Vagina (tissue), 2 donors: Measurements from ENCODE around the gene NAGPA. TPM values are rescaled to one million over a fixed set of nuclear protein-coding genes. Genes with fewer than 3 reads are reported as not detected.

ENCODE experiments used
- DNase-seq, 2 donors: peaks; one replicate each; pipeline ENCODE4 v3.0.0-alpha.2; 2017; ENCODE audit errors: extremely low spot score in 2 of 2
- H3K27ac ChIP-seq: fragments of 200-600 bp; sonication (generic); one replicate; pipeline ENCODE4 v1.5.1; 2019
- H3K27me3 ChIP-seq: fragments of 200-600 bp; sonication (generic); one replicate; pipeline ENCODE4 v1.5.1; 2019
- H3K36me3 ChIP-seq, 2 donors: fragments of 200-600 bp; sonication (generic); one replicate each; pipeline ENCODE4 v1.5.1; 2017 to 2019
- H3K4me1 ChIP-seq: fragments of 200-600 bp; sonication (generic); one replicate; pipeline ENCODE4 v1.5.1; 2019
- H3K4me3 ChIP-seq, 2 donors: fragments of 200-600 bp; sonication (generic); 1 replicate in 1 of 2; 2 replicates in 1 of 2; pipeline ENCODE4 v1.5.1; 2016 to 2019
- H3K9me3 ChIP-seq: fragments of 200-600 bp; sonication (generic); one replicate; pipeline ENCODE4 v1.5.1; 2019
- POLR2A ChIP-seq, 2 donors: fragments of 450-650 bp; IDR thresholded peaks; one replicate each; pipeline ENCODE4 v1.6.1; 2017; ENCODE audit warnings: antibody characterized with exemption in 2 of 2, mild to moderate bottlenecking in 2 of 2, moderate library complexity in 2 of 2
- POLR2AphosphoS5 ChIP-seq, 2 donors: sonication (generic); formaldehyde crosslinking; IDR thresholded peaks; one replicate each; pipeline ENCODE4 v1.9.0; 2017; ENCODE audit warnings: antibody characterized with exemption in 2 of 2, mild to moderate bottlenecking in 2 of 2, low read depth in 1 of 2; ENCODE audit not compliant: insufficient read depth in 1 of 2
- intact Hi-C: fragments of 100-400 bp; cut with DNase I; formaldehyde crosslinking; loops from one replicate; pipeline ENCODE4 v1.15.1; 2023
- total RNA-seq: library from RNA; depleted of rRNA; stranded (reverse); fragments of >200 nt; gene quantifications from one replicate; pipeline ENCODE4 v1.2.3, GENCODE V29; 2016
- TF ChIP-seq, protein P1 (sequence below), 3 experiments: fragments of 450-650 bp in 2 of 3; fragments of 200-600 bp in 1 of 3; sonication (generic) in 1 of 3; IDR thresholded peaks; one replicate each; pipeline ENCODE4 v1.5.1; 2017 to 2019; ENCODE audit warnings: antibody characterized with exemption in 3 of 3, mild to moderate bottlenecking in 2 of 3, moderate library complexity in 2 of 3

Gene NAGPA
- total RNA-seq, 1 donor from 2014 or later = 9.8 TPM

DNA sequence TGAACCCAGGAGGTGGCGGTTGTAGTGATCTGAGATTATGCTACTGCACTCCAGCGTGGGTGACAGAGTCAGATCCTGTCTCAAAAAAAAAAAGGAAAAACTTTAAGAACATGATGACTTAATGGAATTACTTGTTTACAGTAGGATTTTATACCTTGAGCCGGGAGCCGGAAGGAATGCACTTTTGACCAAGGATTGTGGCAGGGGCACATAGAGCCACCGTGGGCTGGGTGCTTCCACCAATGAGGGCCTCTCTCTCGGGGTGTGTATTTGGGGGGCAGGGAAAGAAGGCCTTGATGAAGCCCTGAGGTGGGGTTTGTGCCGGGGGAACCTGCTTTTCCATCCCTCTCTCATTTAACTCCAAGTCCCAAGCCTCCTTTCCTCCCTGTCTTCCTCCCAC is 6.7 kb upstream of the NAGPA start:
- no peak overlapping the region for H3K4me3 ChIP-seq

DNA sequence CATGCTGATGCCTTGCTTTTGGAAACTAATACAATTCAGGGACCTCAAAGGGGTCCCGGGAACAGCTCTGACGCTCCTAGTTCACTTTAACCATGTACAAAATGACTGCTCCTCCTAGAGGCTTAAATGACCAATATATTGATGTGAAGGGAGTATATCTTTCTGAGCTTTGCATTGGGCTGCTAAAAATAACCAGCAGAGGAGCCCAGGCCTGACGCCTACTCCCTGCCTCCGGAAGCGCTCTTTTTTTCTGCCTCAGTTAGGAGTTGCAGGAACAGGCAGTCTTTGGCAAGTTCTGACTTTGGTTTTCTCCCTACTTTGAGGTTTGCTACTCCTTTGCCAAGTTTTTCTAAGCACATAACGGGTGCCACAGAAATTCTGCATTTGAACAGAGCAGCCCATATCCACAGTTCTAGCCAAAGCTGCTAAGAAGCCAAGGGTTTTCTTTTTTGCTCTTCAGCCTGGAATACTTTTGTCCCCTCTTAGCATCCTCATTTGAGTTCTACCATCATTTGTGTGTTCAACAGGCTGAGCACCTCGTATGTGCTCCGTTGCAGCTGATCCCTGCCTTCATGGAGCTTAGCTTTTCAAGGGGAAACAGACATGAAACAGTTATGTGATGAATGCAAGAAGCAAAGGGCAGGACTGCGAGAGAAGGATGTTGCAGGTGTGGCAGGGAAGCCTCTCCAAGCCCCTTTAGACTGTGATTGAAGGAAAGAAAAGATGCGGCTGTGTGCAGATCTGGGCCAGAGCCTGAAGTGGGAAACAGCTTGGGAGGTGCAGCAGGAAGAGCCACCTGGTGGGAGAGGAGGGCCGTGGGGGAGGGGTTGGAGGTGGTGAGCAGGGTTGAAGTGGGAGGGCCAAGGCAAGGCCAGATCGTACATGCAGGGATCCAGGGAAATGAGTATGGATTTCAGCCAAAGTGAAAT is 2.8 kb upstream of the NAGPA start:
- H3K4me1 ChIP-seq = peaks cover 20% of the 10 kb centered on the region
- H3K4me3 ChIP-seq = no peak overlapping the region
- no peak overlapping the region for H3K27ac ChIP-seq
- intact Hi-C loops = no loop called here
- TF ChIP-seq, protein P1, sequence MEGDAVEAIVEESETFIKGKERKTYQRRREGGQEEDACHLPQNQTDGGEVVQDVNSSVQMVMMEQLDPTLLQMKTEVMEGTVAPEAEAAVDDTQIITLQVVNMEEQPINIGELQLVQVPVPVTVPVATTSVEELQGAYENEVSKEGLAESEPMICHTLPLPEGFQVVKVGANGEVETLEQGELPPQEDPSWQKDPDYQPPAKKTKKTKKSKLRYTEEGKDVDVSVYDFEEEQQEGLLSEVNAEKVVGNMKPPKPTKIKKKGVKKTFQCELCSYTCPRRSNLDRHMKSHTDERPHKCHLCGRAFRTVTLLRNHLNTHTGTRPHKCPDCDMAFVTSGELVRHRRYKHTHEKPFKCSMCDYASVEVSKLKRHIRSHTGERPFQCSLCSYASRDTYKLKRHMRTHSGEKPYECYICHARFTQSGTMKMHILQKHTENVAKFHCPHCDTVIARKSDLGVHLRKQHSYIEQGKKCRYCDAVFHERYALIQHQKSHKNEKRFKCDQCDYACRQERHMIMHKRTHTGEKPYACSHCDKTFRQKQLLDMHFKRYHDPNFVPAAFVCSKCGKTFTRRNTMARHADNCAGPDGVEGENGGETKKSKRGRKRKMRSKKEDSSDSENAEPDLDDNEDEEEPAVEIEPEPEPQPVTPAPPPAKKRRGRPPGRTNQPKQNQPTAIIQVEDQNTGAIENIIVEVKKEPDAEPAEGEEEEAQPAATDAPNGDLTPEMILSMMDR (IDR thresholded peaks at IDR 0.05) = no peak
- TF ChIP-seq POLR2AphosphoS5 (IDR thresholded peaks at IDR 0.05; ENCODE audit: insufficient read depth in 1 of 2, low read depth in 1 of 2) (no peak), POLR2A (IDR thresholded peaks at IDR 0.05) (no peak)
- no peaks in the 10 kb centered on the region for H3K9me3 ChIP-seq
- no peak for DNase-seq
- H3K36me3 ChIP-seq = no peaks in the 10 kb centered on the region
- no peaks in the 10 kb centered on the region for H3K27me3 ChIP-seq

More for the DNA sequence above, 6.7 kb upstream of the NAGPA start:
- no peak for DNase-seq
- Histone ChIP-seq H3K4me1 (no peaks in the 10 kb centered on the region), H3K27me3 (no peaks in the 10 kb centered on the region), H3K36me3 (no peaks in the 10 kb centered on the region), H3K9me3 (no peaks in the 10 kb centered on the region), H3K27ac (no peak overlapping the region)
- intact Hi-C loops = no loop called here
- TF ChIP-seq POLR2A (IDR thresholded peaks at IDR 0.05) (no peak), POLR2AphosphoS5 (IDR thresholded peaks at IDR 0.05; ENCODE audit: insufficient read depth in 1 of 2, low read depth in 1 of 2) (no peak)
- TF ChIP-seq, protein P1 (IDR thresholded peaks at IDR 0.05) = no peak

DNA sequence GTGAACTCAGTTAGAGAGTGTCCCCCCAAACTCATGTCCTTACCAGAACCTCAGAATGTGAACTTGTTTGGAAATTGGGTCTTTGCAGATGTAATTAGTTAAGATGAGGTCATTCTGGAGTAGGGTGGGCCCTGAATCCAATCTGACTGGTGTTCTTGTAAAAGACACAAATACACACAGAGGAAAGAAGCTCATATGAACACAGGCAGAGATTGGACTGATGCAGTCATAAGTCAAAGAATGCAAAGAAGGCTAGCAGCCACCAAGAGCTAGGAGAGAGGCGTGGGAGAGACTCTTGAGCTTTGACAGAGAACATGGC is 2.1 kb upstream of the NAGPA start:
- no peak for TF ChIP-seq POLR2AphosphoS5 (IDR thresholded peaks at IDR 0.05; ENCODE audit: insufficient read depth in 1 of 2, low read depth in 1 of 2)
- TF ChIP-seq POLR2A (IDR thresholded peaks at IDR 0.05) = no peak
- TF ChIP-seq, protein P1 (IDR thresholded peaks at IDR 0.05) = no peak
- no peak for DNase-seq
- no peak overlapping the region for H3K4me3 ChIP-seq
- H3K27me3 ChIP-seq = no peaks in the 10 kb centered on the region
- intact Hi-C loops = no loop called here
- no peaks in the 10 kb centered on the region for H3K9me3 ChIP-seq
- peaks cover 20% of the 10 kb centered on the region for H3K4me1 ChIP-seq
- H3K27ac ChIP-seq = no peak overlapping the region
- no peaks in the 10 kb centered on the region for H3K36me3 ChIP-seq

DNA sequence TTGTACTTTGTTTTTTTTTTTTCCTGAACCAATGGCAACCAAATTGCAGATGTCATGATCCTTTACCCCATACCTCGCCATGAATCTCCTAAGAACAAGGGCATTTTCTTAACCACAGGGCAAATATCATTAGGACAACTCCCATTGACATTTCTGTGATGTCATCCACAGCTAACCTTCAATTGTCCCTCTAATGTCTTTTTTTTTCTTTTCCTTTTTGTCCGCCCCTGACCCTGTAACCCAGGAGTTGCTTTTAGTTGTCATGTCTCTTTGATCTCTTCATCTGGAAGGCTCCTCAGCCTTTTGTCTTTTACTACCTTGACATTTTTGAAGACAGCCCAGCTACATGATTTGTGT is 410 bp upstream of the NAGPA start:
- H3K27ac ChIP-seq = peak overlapping the region; percentile 72
- peak overlapping the region; percentile 85 to 91 for H3K4me3 ChIP-seq
- no peaks in the 10 kb centered on the region for H3K27me3 ChIP-seq
- intact Hi-C loops = no loop called here
- H3K9me3 ChIP-seq = no peaks in the 10 kb centered on the region
- peaks cover 0 to 5% of the 10 kb centered on the region in 2 donors for H3K36me3 ChIP-seq
- TF ChIP-seq, protein P1 (IDR thresholded peaks at IDR 0.05) = no peak
- TF ChIP-seq POLR2A (IDR thresholded peaks at IDR 0.05) (no peak), POLR2AphosphoS5 (IDR thresholded peaks at IDR 0.05; ENCODE audit: insufficient read depth in 1 of 2, low read depth in 1 of 2) (no peak)
- no peak for DNase-seq
- peaks cover 20% of the 10 kb centered on the region for H3K4me1 ChIP-seq

DNA sequence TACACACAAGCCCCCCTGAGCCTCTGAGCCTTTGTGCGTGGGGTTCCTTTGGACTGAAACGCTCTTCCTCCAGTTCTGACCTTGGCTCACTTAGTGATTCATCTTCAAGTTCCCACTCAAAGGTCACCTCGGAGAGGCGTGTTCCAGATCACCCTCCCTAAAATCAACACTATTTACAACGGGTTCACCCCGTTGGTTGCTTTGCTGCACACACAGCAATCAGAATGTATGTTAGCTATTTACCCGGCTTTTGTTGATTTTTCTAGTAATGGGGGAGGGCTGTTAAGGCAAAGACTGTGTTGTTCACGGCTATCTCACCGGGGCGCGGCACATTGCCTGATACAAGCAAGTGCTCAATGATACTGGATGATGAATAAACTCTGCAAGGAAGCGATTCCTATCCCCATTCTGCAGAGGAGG is 977 bp downstream of the NAGPA start:
- no peaks in the 10 kb centered on the region for H3K27me3 ChIP-seq
- no peak for DNase-seq
- H3K36me3 ChIP-seq = peaks cover 0 to 5% of the 10 kb centered on the region in 2 donors
- peaks cover 20% of the 10 kb centered on the region for H3K4me1 ChIP-seq
- no peaks in the 10 kb centered on the region for H3K9me3 ChIP-seq
- intact Hi-C loops = no loop called here
- TF ChIP-seq POLR2AphosphoS5 (IDR thresholded peaks at IDR 0.05; ENCODE audit: insufficient read depth in 1 of 2, low read depth in 1 of 2) (no peak), POLR2A (IDR thresholded peaks at IDR 0.05) (no peak)
- TF ChIP-seq, protein P1 (IDR thresholded peaks at IDR 0.05) = no peak
- peak overlapping the region; percentile 85 to 91 for H3K4me3 ChIP-seq
- H3K27ac ChIP-seq = peak overlapping the region; percentile 72
